C4-2B (cell line): ENCODE data around the gene TAF1B.

ENCODE experiments used
- ZFX ChIP-seq: fragments of 450-650 bp; IDR thresholded peaks from 2 replicates; pipeline ENCODE4 v1.6.1; 2017
- TF ChIP-seq, protein P1 (sequence below): fragments of 450-650 bp; conservative IDR thresholded peaks from 2 replicates; pipeline ENCODE4 v1.5.1; 2017; ENCODE audit warnings: mild to moderate bottlenecking

GRCh38 chr2:9897331-9897737 lies 54.1 kb downstream of the TAF1B start:
- TF ChIP-seq, protein P1, sequence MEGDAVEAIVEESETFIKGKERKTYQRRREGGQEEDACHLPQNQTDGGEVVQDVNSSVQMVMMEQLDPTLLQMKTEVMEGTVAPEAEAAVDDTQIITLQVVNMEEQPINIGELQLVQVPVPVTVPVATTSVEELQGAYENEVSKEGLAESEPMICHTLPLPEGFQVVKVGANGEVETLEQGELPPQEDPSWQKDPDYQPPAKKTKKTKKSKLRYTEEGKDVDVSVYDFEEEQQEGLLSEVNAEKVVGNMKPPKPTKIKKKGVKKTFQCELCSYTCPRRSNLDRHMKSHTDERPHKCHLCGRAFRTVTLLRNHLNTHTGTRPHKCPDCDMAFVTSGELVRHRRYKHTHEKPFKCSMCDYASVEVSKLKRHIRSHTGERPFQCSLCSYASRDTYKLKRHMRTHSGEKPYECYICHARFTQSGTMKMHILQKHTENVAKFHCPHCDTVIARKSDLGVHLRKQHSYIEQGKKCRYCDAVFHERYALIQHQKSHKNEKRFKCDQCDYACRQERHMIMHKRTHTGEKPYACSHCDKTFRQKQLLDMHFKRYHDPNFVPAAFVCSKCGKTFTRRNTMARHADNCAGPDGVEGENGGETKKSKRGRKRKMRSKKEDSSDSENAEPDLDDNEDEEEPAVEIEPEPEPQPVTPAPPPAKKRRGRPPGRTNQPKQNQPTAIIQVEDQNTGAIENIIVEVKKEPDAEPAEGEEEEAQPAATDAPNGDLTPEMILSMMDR = no peak
- no peak for TF ChIP-seq ZFX
